ENCODE results near the gene CMYA5. TPM values are rescaled to one million over a fixed set of nuclear protein-coding genes. Genes with fewer than 3 reads are reported as not detected.

Gene CMYA5
- polyA plus RNA-seq, 1 donor, result 26.4 TPM

DNA sequence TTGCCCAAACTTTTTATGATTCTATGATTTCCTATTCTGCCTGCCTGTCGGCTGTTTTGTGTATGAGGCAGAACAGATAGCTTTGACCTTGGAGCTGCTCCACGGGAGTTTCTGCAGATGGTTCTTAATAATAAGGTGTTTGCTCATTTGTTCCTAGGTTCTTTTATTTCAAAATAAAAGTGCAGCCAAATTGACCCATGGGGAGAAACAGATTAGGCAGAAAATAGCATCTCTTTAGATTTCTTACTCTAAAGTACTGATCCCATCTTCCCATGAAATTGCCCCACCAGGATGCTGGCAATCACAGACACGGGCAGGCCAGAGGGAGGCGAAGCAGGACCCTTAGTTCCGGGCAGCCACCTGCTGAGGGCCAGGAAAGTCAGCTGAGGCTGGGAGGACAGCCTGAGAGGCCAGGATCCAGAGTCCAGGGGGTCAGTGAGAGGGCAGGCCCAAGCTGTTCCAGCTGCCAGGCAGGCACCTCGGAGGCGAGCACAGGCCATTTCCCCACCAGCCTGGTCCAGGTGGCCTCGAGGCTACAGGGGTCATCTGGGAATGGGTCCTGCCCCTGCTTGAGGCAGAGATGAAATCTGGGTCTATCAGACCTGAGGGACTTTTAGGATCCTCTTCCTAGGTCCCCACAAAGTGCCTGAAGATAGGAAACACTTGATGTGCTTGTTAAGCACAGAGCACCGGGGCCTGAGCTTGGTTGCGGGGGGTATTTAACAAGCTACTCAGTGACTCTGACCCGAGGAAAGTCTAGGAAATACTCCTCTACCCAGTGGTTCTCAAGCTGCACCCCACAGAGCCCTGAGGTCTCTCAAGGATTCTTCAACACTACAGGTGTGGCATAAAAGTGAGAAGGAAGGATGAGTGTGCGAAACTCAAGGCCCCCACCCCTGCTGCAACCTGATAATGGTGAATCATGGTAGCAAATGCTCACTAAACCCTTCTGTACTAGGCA, 145.4 kb downstream of the CMYA5 start:
- DNase-seq, result no peak

DNA sequence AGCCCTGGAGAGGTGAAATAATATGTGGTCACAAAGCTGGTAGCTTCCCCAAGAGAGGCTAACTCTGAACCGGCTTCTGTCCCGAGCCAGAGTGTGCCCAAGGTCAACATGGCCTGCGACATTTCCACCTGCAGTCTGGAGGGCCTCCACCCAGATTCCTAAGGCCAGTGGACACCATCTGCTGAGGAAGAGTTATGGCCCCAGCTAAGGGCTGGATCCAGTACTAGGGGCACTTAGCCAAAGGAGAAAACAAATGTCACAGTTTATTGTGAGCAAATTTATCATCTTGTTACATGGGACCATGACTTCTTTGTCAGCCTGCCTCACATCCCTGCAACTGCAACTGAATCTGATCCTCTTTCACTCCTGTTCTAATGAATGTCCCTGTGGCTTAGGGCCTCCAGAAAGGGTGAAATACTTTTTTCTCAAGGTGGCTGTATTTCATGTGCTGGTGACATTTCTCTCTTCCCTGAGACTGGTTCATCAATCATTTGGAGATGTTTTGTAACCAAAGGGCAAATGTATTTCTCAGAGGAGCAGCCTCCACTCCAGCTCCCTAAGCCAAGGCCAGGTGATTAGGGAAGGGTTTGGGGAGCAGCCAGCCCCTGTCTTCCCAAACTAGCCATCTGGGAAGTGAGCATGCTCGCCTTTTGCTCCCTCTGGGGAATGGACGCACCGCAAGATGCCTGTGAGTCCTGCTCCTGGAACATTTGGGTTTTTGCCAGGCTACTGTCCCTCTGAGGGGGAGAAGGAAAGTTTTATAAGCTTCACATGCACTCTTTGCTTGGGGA, 148.3 kb downstream of the CMYA5 start:
- DNase-seq, result peak; percentile 70

- no peak for DNase-seq
Observed at GRCh38 chr5:79840084-79840990, 150.7 kb downstream of the CMYA5 start.

- DNase-seq, result no peak
Observed at GRCh38 chr5:79841172-79841571, 151.5 kb downstream of the CMYA5 start.

DNA sequence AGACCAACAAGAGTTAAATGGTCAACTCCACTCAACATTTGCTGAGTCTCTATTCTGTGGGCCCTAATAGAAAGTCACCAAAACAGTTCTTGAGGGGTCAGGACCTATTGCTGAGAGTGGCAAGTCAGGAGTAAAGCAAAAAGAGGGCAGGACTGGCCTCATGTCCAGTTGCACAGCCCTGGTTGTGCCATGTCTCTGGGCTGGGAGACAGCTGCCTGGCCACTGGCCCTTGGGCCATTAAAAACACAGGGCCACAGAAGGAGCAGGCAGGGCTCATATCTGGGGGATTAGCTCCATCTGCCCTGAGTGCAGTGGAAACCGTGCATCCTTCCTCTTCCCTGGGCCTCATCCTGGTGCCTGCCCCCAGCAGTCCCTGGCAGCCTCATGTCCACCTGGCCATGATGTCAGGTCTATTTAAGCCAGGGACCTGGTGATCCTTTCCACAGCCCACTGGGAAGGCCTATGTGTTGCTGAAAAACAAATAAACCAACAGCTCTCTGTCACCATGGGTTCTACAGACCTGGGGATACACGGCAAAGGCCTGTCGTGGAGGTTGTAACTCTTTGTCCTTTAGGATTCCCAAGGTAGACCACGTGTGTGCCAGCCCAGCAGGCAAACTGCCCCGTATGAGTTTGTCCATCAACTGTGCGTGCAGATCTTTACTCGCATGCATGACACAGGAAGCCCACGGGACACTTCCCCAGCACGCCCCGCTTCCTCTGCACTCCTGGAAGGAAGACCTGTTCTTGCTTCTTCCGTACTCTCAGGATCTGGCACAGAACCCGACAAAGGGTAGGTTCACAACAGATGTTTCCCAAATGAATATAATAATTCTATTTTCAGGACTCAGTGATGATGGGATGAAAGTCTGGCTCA, 152.6 kb downstream of the CMYA5 start:
- no peak for DNase-seq

DNA sequence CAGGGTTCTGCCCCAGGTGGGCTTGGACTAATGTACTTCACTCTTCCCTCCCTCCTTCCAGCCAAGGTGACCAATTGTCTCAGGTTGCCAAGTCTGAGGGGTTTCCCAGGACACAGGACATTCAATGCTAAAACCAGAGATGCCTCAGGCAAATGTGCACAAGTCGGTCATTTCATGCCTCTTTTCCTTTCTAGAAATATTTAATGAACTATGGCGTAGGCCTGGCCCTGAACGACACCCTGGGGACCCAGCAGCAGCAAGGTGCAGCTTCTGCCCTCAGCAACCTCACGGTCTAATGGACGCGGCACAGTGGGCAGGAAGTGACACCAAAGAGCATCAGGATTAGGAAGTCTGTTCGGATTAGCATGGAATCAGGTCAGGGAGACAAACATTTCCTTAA, 153.4 kb downstream of the CMYA5 start:
- no peak for DNase-seq

DNA sequence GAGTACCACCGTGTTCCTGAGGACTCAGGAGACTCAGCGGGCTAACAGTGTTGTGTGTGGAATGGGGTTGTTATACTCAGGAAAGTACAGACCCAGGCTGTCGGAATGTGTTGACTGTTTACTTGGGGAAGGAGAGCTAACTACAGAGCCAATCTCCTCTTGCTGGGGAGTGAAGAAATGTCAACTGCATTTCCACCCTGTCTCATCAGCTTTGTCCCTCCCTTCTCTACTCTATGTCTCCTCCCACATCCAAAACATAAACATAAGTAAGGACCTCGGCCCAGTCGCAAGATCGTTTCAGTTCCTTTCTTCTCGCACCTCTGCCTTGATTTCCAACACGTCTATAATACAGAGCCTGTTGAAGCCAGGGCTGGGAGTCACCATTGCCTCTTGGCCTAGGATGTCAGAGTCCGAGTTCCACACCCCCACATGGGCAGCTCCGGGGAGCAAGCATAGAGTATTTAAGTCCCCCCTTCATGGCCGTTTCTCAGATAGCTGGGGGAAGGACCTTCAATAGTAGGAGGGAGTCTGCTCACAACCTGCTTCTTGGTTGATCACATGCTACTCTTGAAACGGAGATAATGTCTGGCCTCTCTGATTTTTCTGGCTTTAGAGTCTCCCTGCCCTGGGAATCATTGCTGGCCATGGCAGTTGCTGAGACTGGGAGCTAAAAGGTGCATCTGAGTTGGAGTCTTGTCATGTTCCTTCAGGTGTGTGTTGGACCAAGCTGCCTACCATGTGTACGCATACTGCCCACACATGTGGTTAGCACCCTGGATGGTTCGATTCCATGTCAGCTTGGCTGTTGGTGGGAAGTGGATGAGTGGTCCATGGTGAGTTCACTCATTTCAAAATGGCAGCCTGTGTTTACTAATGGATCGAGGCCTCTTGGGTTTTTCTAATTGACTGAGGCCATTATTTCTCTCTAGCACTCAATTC, 154.1 kb downstream of the CMYA5 start:
- DNase-seq, result no peak

- DNase-seq, result no peak
Observed at GRCh38 chr5:79844571-79844970, 154.9 kb downstream of the CMYA5 start.

DNA sequence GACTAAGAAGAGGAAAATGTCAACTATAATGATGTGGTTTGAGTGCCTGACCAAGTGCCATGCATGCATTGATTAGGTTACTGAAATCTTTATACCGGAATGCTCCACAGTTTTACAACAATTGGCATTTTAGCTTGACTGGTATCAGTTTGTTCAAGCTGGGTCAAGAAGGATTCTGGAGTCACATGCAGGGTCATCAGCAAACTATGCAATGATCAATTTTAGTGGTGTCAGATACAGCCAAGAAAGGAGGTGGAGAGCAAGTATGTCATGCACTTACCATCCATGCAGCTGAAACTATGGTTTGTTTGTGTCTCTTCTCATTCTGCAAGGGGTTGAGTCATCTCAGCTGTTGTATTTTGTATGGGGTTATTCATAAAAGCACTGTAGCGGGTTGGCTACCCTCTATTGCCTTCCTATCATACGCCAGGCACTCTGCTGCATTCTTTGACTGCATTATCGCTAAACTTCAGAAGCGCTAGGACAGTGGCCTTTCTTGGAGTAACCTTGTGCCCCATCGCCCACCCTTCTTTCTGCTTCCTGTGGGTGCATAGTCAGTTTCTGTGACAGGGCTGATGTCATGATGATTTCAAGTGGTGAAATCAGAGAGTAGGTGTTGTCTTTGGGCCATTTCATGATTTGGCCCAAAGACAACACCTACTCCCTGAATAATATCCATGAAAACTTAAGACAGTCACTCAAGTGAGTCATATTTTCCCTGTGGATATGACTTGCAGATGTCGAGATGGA, 156.0 kb downstream of the CMYA5 start:
- no peak for DNase-seq

DNA sequence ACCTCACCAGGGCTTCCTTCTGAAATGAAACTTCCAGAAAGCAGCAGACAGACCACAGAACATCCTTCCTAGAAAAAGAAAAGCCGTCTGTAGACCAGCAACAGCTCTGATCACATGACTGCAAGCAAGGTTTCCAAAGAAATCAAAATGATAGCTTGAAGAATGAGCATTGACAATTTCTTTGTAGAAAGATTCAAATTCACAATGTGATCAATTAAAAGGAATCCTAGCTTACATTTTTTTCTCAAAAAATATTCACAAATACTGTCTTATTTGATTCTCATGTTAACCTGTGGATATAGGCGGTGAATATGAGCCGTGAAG, 156.5 kb downstream of the CMYA5 start:
- no peak for DNase-seq

DNA sequence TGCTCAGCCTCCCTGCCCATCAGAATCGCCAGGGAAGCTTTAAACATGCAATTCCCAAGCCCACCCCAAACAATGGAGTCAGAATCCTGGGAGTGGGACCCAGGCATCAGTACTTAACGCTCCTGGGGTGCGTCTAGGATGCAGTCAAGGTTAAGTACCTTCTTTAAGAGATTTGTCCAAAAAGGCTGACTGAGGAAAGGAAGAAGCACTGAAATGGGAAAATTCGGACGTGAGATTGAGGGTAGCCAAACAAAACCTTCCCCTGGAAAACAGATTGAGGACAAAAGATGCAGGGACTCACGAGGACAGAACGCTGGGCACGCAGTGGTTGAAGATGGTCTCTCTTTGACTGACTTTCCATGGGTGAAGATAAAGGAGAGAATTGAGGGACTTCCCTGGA, 157.9 kb downstream of the CMYA5 start:
- DNase-seq, result no peak

DNA sequence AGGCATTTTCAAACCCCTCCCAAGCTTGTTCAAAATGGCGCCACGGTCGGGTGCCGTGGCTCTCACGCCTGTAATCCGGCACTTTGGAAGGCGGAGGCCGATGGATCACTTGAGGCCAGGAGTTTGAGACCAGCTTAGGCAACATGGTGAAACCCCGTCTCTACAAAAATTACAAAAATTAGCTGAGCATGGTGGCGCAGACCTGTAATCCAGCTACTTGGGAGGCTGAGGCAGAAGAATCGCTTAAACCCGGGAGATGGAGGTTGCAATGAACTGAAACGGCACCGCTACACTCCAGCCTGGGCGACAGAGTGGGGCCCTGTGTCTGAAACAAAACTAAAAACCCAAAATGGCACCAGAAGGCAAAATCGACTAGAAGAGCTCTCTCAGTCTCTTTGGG, 159.4 kb downstream of the CMYA5 start:
- DNase-seq, result no peak

Other genes starting within 250 kb of the CMYA5 start
- 30.0 TPM for gene HOMER1, start 175.7 kb upstream of the CMYA5 start, polyA plus RNA-seq (ENCODE audit: insufficient read length)
- gene TENT2, start 77.4 kb upstream of the CMYA5 start, polyA plus RNA-seq (ENCODE audit: insufficient read length), result 85.3 TPM